Activated gamma-delta T cell (primary cell): ENCODE data around the gene TRIM65.
A peak's percentile ranks its signal among the peaks of the same experiment; 100 is the strongest.

Experiments used
- DNase-seq: peaks from one replicate; lab custom pipeline; 2025; lab: John Stamatoyannopoulos, UW
- total RNA-seq, 2 donors: gene quantifications; one replicate each; lab custom pipeline; 2026; lab: John Stamatoyannopoulos, UW

Gene TRIM65, protein sequence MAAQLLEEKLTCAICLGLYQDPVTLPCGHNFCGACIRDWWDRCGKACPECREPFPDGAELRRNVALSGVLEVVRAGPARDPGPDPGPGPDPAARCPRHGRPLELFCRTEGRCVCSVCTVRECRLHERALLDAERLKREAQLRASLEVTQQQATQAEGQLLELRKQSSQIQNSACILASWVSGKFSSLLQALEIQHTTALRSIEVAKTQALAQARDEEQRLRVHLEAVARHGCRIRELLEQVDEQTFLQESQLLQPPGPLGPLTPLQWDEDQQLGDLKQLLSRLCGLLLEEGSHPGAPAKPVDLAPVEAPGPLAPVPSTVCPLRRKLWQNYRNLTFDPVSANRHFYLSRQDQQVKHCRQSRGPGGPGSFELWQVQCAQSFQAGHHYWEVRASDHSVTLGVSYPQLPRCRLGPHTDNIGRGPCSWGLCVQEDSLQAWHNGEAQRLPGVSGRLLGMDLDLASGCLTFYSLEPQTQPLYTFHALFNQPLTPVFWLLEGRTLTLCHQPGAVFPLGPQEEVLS
- 59.8 to 72.9 reads per million in 2 donors for total RNA-seq

DNA sequence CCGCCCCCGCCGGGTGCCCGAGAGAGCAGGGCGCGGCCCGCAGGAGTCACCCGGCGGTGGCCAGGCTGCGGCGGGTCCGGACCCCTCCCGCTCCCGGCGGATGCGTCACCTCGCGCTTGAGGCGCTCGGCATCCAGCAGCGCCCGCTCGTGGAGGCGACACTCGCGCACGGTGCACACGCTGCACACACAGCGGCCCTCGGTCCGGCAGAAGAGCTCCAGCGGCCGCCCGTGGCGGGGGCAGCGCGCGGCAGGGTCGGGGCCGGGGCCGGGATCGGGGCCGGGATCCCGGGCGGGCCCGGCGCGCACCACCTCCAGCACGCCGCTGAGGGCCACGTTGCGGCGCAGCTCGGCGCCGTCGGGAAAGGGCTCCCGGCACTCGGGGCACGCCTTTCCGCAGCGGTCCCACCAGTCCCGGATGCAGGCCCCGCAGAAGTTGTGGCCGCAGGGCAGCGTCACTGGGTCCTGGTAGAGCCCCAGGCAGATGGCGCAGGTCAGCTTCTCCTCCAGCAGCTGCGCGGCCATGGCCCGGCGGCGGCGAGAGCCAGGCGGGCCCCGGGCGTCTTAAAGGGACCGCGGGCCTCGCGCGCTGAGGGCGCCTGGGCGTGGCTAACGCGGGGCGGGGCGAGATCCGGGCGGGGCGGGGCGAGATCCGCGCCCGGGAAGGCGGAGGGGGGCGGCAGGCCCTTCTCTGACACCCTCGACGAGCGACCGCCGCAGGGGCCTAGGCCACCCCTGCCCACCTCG, at the start of gene TRIM65:
Gene TRIM65, minus strand, starts transcription at position 537 of the 745 bp plus-strand sequence. Its CDS starts 14 bp downstream, at position 523.
- DNase-seq = peak; percentile 64

DNA sequence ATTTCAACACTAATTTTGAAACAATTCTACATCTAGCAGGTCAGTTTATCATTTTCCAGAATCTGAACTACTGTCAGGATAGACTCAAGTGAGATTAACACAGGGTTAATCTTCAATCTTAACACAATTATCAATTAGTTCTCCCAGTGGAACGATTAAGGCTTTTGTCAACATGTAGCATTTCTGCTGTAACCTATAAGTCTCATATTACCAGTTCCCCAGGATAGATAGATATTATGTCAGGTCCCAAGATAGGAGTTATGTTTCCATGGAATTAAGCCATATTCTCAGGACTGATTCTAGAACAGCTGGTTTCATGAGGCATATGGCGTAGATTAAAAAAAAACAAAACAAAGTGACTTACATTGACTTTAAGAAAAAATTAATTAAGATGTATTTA, 48.5 kb upstream of the TRIM65 start:
- no peak for DNase-seq

DNA sequence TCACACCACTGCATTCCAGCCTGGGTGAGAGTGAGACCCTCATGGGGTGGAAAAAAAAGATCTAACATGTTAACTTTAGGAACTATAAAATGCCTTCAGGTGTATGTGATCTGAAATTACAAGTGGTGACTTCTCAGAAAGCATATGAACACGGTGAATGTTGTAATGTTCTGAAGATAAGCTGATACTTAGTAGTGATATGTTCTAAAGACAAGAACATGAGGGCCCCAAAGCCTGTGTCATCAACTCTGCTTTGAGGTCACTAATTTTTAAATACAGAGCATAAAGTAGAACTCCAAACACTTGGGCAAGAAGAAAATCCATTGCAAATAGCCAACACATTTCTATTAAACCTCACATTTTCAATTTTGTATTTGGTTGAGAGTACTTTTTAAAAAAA, 46.7 kb upstream of the TRIM65 start:
- DNase-seq = no peak

DNA sequence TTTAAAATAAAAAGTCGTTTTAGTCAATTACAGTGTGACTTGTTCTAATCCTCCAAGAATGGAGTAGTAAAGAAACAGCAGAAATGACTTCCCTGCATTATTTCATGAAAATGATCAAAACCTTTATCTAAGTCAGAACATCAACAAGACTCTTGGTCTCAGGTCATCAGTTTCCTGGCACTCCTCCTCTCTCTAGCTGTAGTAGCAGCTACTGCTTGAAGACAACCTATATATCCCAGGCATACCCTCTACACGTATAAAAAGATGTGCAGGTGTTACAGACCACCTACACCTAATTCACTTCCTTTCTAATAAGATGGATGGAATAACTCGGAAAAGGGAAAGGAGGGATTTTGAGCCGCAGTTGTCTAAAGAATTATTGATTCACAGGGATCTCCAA, 45.7 kb upstream of the TRIM65 start:
- no peak for DNase-seq

DNA sequence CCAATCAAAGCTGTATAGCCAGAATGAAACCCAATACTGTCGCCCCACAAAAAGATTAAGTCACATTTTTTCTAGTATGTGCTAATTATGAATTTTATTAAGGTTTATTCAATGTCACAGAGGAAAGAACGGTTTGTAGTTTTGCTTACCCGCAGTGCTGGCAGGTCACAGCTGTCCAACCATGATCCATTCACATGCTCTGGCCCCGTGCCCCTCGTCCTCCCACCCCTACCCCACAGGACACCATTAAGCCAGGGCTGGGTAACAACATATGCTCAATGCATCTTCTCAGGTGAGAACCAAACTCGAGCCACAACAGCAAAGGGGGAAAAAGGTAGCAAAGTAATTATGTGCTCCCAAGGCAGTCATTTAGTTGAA, 44.7 kb upstream of the TRIM65 start:
- no peak for DNase-seq

DNA sequence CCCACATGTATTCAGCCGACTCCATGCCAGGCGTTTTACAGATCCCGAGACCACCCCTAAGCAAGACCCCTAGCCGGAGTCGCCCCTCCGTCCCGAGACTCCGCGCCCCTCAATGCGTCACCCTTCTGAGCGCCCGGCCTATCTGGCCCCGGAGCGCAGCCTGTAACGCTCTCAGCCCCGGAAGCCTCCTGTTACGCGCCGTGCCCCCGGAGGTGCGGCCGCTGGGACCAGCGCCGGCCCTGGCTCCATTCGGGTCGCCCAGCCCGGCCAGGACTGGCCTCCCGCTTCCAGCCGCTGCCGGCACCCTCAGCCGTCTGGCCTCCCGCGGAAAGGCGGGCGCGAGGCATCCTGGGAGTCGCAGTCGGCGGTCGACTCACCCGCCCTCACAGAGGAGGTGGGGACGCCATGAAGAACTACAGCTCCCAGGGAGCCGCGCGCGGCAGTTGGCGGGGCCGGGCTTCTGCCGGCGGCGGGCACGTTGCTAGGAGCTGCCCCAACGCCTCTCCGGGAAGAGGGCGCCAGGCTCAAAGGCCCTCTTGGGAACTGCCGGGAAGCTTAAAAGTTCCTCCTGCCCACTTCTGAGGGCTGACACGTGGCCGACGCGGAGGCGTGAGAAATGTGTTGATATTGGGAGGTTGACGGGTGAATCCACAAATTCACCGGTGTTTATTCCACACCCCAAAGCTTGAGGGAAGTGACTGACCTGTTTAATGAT, 44.1 kb upstream of the TRIM65 start, which contains the start of gene FBF1:
Gene FBF1, minus strand, starts transcription at position 316 of the 715 bp plus-strand sequence. CDS start 2,893 bp downstream, outside the sequence.
- peak; percentile 82 for DNase-seq

DNA sequence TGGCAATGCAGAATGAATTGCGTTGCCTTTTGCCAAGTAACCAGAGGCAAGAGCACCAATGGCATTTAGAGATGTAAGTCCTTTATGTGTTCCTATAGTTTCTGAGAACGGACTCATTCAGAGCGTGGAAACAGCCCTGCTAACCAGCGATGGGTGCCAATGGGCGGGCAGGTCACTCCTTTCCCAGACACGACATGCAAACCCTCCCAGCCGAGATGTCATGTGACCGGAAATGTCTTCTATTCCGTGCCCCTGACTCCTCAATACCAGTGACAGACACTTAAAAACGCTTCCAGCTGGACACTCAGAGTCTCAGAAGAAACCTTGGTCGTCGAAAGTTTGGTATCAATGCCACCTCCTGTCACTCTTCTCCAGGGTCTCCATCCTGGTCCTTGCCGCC, 40.9 kb upstream of the TRIM65 start:
- no peak for DNase-seq

DNA sequence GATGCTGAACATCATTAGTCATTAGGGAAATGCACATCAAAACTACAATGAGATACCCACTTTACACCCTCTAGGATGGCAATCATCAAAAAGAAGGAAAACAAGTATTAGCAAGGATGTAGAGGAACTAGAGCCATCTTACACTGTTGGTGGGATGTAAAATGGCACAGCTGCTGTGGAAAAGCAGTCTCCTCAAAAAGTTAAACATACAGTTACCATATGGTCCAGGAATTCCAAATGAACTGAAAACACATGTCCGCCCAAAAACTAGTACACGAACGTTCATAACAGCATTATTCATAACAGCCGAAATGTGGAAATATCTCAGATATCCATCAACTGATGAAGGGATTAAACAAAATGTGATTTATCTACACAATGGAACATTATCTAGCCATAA, 37.1 kb upstream of the TRIM65 start:
- no peak for DNase-seq

DNA sequence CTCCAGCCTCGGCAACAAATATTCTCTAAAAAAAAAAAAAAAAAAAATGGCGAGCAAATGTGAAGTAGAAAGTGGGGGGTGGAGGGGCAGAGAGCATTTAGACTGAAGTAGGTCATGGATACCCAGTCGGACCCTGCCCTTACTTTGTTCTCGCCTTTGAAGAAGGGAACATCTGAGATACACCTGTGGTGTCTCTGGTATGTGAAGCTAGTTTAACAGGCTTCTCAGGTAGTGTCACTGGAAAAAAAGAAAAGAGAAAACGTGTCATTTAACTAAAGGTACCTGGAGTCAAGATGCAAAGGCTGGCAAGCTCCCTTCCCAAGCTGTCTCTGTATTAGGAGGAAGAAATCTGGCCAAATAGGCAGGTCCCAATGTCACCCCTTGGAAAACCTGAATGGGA, 36.1 kb upstream of the TRIM65 start:
- no peak for DNase-seq

DNA sequence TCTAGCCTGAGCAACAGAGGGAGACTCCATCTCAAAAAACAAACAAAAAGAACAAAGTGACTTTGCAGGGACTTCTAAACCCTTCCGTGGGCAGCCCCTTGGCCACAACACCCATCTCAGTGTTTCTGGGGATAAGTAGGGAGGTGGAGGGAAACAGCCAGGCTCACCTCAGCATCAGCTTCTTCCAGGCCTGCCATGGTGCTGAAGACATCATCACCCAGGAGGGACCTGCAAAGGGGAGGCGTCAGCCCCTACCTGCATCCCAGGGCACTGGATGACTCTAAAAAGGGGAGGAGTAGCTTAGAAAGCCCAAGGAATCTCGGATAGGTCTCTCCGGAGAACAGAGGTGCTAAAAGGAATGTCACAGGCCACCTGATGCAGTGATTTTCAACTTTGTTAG, 34.3 kb upstream of the TRIM65 start:
- no peak for DNase-seq

DNA sequence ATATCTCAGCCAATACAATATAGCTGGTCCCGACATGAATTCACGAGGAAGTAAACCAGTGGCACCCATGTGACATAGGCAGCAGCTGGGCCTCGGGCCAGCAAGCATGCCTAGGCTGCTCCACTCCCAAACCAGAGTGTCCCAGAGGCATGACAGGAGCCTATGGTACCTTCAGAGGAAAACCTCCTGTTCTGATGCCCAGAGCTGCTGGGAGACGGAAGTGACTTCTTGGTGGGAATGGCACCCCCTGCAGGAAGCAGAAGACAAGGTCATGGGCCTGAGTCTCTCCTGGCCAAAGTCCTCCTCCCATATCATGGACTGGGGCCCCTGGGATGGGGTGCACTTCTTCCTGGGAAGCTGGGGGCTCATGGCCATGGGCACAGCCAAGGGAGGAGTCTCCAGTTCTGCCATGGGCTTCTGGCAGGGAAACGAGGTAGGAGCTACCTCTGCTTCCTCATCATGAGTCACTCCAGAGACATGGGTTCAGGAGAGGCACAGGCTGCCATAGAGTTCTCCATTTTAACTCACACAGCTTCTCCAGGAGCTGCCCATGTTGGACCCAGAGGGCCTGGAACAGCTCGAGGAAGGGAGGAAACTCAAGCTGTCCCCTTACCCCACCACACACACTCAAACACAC, 30.7 kb upstream of the TRIM65 start:
- no peak for DNase-seq

DNA sequence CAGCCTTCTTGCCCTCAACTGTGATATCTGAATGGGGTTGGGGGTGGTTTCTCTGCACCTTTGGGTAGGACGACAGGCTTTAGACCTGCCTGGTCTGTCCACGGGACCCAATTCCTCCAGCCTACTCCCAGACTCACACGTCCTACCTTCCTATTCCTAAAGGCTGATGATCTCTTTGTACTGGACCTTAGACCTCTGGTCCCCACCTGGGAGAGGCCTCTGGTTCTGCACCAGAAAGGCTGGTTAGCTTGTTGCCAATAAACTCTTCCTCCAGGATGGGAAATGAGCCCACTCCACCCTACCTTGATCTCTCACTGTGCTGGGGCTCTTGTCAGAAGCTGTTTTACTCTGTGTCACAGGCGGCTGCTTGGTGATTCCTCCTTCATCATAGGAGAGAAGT, 29.7 kb upstream of the TRIM65 start:
- DNase-seq = no peak

DNA sequence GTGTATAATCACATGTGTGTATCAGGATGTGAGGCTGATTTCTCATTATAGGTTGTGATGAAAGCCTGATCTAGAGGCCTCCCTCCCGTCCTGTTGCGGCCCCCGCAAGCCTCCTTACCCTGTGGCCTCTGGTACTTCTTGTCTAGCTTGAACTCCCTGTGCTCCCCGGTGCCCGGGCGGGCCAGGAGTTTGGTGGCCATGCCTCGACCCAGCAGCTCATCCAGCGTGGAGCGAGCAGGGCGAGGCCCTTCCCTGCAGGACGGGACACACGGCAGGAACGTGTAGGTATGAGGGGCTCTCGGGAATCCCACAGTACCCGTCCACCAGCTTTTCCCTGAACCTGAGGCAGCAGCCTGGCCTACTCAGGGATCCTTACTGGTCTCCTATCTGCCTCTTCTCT, 29.2 kb upstream of the TRIM65 start:
- no peak for DNase-seq

DNA sequence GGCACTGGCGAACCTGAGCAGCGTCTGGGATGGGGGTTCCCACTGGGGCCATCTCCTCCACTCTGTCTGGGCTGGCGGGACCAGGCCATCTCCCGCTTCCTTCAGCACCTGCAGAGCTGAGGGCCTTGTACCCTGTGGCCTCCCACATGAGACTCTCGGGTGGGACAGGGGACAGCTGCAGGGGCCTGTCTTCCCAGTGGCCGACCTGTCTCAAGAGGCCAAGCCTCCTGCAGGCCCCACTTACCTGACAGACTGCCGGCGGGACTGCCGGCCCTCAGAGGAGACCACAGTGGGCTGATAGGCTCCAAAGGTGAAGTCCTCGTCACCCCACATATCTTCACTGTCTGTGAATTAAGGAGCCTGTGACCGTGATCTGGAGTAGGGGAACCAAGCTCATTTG, 28.4 kb upstream of the TRIM65 start:
- no peak for DNase-seq

DNA sequence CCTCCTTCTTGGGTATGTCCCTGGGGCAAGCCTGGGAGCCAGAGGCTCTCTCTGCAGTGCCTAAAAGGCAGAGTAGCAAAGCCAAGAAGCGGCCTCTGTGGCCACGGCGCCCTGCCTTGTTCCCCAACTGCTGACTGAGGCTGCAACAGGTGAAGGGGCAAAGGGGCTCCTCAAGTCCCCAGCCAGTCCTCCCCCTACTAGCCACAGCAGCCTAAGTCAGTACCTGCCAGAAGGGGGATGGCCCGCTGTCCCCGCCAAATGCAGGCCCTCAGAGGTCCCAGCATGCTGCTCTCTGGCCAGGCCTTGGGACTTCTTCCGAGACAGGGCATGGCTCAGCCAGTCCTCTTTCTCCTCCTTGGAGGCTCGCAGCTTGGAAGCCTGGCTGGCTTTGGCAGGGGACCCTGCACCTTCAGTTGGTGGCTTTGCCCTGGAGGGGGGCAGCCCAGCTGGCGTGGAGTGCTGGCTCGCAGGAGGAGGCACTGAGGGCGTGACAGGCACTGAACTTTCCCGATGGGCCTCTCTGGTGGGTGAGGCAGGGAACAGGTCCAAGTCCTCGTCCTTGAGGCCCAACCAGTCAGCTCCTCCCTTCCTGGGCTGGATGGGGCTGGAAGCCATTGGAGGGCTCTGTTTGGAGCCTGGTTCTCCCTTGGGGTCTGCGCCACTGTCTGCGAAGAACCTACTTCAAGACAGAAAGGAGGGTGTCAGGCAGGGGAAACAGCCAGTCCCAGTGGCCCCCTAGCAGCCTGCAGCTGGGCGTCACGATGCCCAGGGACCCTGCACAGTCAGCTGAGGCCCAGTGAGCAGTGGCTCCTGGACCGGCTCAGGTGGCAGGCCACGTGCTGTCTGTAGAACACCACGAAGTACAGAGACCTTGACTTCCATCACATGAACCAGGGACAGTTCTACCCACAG, 26.5 kb upstream of the TRIM65 start:
- no peak for DNase-seq

DNA sequence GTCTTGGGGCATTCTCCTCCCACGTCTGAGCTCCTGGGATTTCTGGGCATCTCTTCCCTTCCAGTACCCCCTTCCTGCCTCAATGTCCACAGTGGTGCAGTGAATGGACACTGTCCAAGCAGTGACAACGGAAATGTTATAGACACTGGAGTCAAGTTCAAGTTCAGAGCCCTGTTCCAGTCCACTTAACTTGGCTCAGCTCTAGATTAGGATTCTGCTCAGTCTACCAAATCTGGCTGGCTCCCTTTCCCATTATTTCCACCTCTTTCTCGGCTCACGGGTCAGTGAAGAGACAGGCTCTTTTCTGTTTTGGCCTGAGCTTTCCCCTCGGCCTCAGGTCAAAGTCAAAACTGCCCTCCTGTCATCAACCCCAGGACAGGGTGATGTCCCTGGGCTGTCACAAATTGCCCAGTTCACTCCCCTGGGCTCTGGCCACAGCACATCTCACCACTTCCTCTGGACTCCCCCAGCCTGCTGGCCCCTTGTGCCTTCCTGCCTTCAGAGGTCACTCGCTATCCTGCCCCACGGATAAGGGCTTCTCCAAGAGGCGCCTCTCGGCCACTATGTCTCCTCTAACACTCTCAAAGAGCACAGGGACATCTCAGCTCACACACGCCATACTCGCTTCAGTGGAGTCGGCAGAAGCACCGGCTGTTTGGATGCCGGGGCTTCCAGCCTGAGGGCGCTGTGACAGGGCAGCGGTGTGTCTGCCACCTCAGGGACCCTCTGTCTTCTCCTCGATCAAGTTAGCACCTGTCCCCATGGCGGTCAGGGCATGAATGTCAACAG, 25.6 kb upstream of the TRIM65 start:
- no peak for DNase-seq

DNA sequence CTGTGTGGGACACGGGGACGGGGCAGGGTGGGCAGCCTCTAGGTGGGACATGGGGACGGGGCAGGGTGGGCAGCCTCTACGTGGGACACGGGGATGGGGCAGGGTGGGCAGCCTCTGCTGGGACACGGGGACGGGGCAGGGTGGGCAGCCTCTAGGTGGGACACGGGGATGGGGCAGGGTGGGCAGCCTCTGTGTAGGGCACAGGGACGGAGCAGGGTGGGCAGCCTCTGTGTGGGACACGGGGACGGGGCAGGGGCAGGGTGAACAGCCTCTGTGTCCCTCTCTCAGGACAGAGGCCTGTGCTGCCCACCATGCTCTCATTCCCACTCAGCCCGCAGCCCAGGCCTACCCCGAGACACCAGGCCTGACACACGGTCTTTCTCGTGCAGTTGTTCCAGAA, 24.8 kb upstream of the TRIM65 start:
- DNase-seq = no peak

DNA sequence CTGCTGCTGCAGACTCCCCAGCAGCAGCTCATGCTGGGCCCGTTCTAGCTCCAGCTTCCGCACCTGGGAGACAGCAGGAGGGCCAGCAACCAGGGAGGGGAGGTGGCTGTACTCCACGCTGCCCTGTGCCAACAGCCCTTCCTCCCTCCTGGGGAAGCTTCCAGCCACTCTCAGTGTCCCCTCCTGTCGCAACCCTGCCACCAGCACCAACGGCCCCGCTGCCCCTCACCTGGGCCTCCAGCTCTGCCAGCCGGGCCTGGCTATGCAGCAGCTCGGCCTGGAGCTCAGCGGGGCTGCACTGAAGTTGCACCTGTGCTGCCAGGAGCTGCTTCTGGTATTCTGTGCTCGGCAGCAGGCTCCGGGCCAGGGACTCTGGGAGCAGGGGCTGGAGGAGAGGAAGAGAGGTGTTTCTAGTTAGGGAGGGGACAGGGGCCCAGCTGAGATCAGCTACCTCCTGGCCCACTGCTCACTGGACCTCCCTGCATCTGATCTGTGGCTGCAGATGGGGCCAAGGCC, 23.4 kb upstream of the TRIM65 start:
- no peak for DNase-seq

DNA sequence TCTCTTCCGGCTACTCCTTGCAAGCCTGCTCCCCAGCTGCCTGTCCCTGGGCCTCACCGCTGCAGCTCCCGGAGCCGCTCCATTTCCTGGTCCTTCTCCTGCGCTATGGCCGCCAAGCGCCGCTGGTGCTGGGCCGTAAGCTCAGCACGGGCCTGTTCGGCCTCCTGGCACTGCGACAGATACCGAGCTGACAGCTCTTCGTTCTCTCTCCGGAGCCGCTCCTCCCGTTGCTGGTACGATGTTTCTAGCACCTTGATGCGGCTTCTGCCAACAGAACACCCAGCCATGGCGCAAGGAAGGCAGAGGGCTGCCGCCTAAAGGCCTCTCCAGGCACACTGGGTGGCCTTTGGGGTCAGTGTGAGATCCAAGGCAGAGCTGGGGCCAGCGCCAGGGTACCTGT, 22.9 kb upstream of the TRIM65 start:
- DNase-seq = no peak
